ENCODE results near the gene EPS15. TPM values are rescaled to one million over a fixed set of nuclear protein-coding genes. Genes with fewer than 3 reads are reported as not detected.

EPS15 gene
- total RNA-seq, 2 donors from 2014 or later = 40.3 to 55.8 TPM

DNA sequence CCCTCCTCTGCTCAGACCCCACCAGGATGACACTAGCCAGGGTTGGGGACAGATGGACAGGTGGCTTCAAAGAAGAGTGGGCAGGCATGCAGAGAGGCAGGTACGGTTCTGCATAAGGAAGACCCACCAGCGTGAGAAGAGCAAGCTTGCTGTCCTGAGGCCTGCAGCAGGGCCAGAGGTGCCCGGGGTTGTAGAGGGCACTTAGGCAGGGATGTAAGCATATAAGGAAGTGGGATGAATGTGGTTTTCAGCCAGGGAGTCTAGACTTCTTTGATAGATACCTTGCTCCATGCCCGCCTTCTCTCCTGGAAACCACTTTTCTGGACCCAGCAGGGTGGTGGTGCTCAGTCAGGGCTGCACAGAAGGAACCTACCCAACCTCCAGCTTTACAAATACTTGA, 190.1 kb downstream of the EPS15 start:
- Histone ChIP-seq H3K27ac (peak overlapping the region; percentile 72), H3K36me3 (no peaks in the 10 kb centered on the region), H3K9ac (ENCODE audit: low read depth in 2 of 2, low read length in 2 of 2) (peak overlapping the region in 1 of 2 donors; percentile 85), H3K9me3 (no peaks in the 10 kb centered on the region), H3K4me1 (peaks cover 11% of the 10 kb centered on the region), H3K27me3 (no peaks in the 10 kb centered on the region), H3K4me3 (peak overlapping the region; percentile 32)
- intact Hi-C loops (cut with DNase I) = no loop called here
- DNase-seq = no peak
- no peak for TF ChIP-seq CTCF (IDR thresholded peaks at IDR 0.05)

DNA sequence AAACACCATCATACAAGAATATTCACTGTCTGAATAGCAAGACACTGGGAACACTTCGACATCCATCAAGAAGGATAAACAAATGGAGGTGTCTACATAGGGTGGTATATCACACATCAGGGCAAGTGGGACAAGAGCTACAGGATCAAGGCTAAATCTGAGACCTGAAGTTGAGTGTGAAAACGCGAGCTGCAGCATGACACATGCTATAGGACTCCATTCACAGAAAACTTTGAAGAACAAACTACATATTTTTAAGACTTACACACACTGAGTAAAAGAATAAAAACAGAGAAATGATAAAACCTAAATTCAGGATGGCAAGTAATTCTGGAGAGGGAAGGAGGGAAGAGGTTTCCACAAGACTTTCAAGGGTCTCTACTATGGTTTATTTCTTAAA, 190.8 kb downstream of the EPS15 start:
- DNase-seq = no peak
- no peak for TF ChIP-seq CTCF (IDR thresholded peaks at IDR 0.05)
- H3K9me3 ChIP-seq = no peaks in the 10 kb centered on the region
- H3K4me3 ChIP-seq = no peak overlapping the region
- no peak overlapping the region for H3K9ac ChIP-seq (ENCODE audit: low read depth in 2 of 2, low read length in 2 of 2)
- H3K27me3 ChIP-seq = no peaks in the 10 kb centered on the region
- H3K4me1 ChIP-seq = peaks cover 11% of the 10 kb centered on the region
- H3K36me3 ChIP-seq = no peaks in the 10 kb centered on the region
- H3K27ac ChIP-seq = no peak overlapping the region
- intact Hi-C loops (cut with DNase I) = no loop called here

DNA sequence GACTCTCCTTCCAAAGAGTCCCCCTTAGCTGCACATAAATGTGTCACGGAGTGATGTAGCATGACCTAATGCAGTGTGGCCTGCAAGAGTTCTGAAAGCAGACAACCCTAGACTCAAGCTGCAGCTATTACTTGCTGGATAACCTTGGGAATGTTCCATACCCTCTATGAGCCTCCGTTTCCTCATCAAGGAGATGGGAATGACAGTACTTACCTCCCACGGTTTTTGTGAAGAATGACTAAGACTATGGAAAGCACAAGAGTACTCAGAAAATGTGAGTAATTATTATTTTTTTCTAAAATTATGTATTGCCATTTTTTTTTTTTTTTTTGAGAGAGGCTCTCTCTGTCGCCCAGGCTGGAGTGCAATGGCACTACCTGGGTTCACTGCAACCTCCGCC, 191.7 kb downstream of the EPS15 start:
- Histone ChIP-seq H3K27me3 (no peaks in the 10 kb centered on the region), H3K9ac (ENCODE audit: low read depth in 2 of 2, low read length in 2 of 2) (no peak overlapping the region), H3K9me3 (no peaks in the 10 kb centered on the region), H3K36me3 (no peaks in the 10 kb centered on the region), H3K4me1 (peaks cover 11% of the 10 kb centered on the region), H3K4me3 (no peak overlapping the region), H3K27ac (no peak overlapping the region)
- intact Hi-C loops (cut with DNase I) = no loop called here
- no peak for DNase-seq
- TF ChIP-seq CTCF (IDR thresholded peaks at IDR 0.05) = no peak

DNA sequence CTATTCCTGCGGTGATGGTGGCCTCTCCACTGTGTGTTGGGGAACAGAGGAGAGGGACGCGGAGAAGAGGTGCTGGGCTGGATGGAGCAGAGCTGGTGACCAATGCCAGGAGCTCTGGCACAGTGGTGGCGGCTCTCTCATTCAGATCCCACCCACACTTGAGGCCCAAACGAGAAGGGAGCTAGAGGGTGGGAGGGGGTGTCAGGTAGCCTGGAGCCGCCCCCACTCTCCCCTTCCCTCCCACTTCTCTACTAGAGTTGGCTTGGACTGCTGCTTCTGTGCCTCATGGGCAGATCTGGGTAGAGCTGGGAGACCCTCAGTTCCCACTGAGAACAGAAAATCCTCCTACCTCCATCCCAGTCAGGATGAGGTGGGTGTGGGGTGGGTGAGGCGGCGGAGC, 192.2 kb downstream of the EPS15 start:
- Histone ChIP-seq H3K36me3 (no peaks in the 10 kb centered on the region), H3K4me1 (peaks cover 12% of the 10 kb centered on the region), H3K27me3 (no peaks in the 10 kb centered on the region), H3K9me3 (no peaks in the 10 kb centered on the region), H3K4me3 (no peak overlapping the region), H3K9ac (ENCODE audit: low read depth in 2 of 2, low read length in 2 of 2) (no peak overlapping the region), H3K27ac (no peak overlapping the region)
- TF ChIP-seq CTCF (IDR thresholded peaks at IDR 0.05) = no peak
- DNase-seq = no peak
- intact Hi-C loops (cut with DNase I) = no loop called here

DNA sequence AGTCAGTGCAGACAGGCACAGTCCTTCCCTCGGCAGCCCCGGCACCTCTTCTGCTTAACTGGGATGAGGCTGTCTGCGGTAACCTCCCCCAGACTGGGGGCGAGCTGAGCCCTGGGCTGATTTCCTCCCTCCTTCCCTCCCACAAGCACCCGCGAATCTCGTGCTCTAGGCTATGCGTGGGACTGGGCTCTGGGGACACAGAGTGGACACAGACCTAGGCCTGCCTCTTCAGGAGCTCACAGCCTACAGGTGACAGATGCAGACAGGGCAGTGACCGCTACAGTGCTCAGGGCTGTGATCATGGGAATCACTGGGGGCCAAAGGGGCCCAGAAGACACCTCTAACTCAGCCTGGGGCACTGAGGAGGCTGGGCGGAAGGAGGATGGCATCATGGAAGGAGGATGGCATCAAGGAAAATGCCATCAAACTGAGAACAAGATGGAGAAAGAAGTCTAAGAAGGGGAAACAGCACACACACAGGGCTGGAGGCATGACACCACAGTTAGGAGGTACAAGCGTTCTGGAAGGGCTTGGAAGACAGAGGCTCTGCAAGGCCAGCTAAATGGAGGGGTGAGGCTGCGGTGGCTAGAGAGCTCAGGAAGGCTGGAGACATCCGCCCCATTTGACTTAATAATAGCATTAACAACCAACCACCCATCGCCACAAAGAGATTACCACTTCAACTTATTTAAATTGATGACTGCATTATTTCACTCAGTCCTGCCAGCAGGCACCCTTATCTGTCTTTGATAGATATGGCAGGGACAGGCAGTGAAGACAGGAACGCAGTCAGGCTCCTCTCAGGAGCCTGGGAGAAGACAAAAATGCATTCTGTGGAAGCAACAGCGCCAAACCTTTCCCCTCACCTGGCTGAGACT, 192.9 kb downstream of the EPS15 start:
- H3K4me3 ChIP-seq = no peak overlapping the region
- no peaks in the 10 kb centered on the region for H3K27me3 ChIP-seq
- intact Hi-C loops (cut with DNase I) = no loop called here
- H3K4me1 ChIP-seq = peaks cover 15% of the 10 kb centered on the region
- no peak for DNase-seq
- H3K27ac ChIP-seq = no peak overlapping the region
- no peak overlapping the region for H3K9ac ChIP-seq (ENCODE audit: low read depth in 2 of 2, low read length in 2 of 2)
- no peak for TF ChIP-seq CTCF (IDR thresholded peaks at IDR 0.05)
- H3K9me3 ChIP-seq = no peaks in the 10 kb centered on the region
- no peaks in the 10 kb centered on the region for H3K36me3 ChIP-seq
